ENCODE measurements around the gene SERP2.

DNA sequence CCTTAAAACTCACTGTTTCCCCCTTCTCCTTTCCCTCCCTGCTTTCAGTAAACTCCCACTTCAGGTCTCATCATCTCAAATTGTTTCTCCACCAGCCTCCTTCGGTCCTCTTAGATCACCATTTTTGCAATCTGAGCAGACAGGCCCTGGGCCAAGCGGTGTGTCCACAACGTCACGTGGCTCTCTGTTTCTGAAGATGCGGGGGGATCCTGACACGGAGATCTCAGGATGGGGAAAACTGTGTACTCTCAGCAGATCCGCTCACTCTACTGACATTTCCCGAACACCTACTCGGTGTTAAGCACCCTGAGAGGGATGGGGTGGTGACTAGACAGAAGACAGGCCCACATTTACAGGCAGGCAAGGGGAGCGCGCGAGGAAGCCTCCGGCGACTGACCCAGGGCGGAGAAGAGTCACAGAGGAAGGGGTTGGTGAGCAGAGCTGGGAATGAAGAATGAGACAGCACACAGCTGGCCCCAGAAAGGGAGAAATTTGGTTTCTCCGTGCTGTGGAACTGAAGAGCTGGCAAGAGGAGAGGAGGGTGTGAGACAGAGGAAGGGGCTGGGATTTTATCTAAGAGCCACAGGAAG lies 38.8 kb downstream of the SERP2 start:
- TF ChIP-seq CTCF (conservative IDR thresholded peaks at IDR 0.05; ENCODE audit: low read depth, low read length) (no peak), EZH2phosphoT487 (IDR thresholded peaks at IDR 0.05; ENCODE audit: borderline replicate concordance, low read length) (no peak)

Data from PC-3 (cell line).